ENCODE results near the gene WFS1. TPM values are rescaled to one million over a fixed set of nuclear protein-coding genes. Genes with fewer than 3 reads are reported as not detected.

The WFS1 gene
- 19.5 and 23.3 TPM in 2 replicates for total RNA-seq (2014; rRNA removed)
- 22.4 TPM for polyA plus RNA-seq (2012)

GRCh38 chr4:6269616-6270511 lies at the start of gene WFS1:
TSS of gene WFS1 (plus strand) at chr4:6269850. CDS start at chr4:6277456, 7,606 bp downstream.
- DNase-seq (ENCODE audit: low read depth): peak; percentile 95

- no peak for DNase-seq (ENCODE audit: low read depth)
Measured at GRCh38 chr4:6221301-6221850, 48.3 kb upstream of the WFS1 start.

GRCh38 chr4:6221851-6222760 lies 47.5 kb upstream of the WFS1 start:
- no peak for DNase-seq (ENCODE audit: low read depth)

- no peak for DNase-seq (ENCODE audit: low read depth)
Measured at GRCh38 chr4:6222761-6223292, 46.8 kb upstream of the WFS1 start.

- no peak for DNase-seq (ENCODE audit: low read depth)
Measured at GRCh38 chr4:6224735-6225134, 44.9 kb upstream of the WFS1 start.

GRCh38 chr4:6225469-6225868 lies 44.2 kb upstream of the WFS1 start:
- peak; percentile 6 for DNase-seq (ENCODE audit: low read depth)

- no peak for DNase-seq (ENCODE audit: low read depth)
Measured at GRCh38 chr4:6226506-6226905, 43.1 kb upstream of the WFS1 start.

GRCh38 chr4:6227412-6228157 lies 42.1 kb upstream of the WFS1 start:
- DNase-seq (ENCODE audit: low read depth): no peak

- no peak for DNase-seq (ENCODE audit: low read depth)
Measured at GRCh38 chr4:6228158-6229067, 41.2 kb upstream of the WFS1 start.

- DNase-seq (ENCODE audit: low read depth): no peak
Measured at GRCh38 chr4:6229095-6229494, 40.6 kb upstream of the WFS1 start.

- no peak for DNase-seq (ENCODE audit: low read depth)
Measured at GRCh38 chr4:6229671-6230501, 39.8 kb upstream of the WFS1 start.

GRCh38 chr4:6230502-6230785 lies 39.2 kb upstream of the WFS1 start:
- DNase-seq (ENCODE audit: low read depth): no peak

GRCh38 chr4:6230827-6231662 lies 38.6 kb upstream of the WFS1 start:
- DNase-seq (ENCODE audit: low read depth): no peak

GRCh38 chr4:6231663-6232165 lies 37.9 kb upstream of the WFS1 start:
- no peak for DNase-seq (ENCODE audit: low read depth)

GRCh38 chr4:6232836-6233785 lies 36.5 kb upstream of the WFS1 start:
- no peak for DNase-seq (ENCODE audit: low read depth)

GRCh38 chr4:6233929-6234328 lies 35.7 kb upstream of the WFS1 start:
- DNase-seq (ENCODE audit: low read depth): no peak

- DNase-seq (ENCODE audit: low read depth): no peak
Measured at GRCh38 chr4:6235012-6235411, 34.6 kb upstream of the WFS1 start.
